Measurements from ENCODE around the gene RAPGEF3. TPM values are rescaled to one million over a fixed set of nuclear protein-coding genes. Genes with fewer than 3 reads are reported as not detected.
A peak's percentile ranks its signal among the peaks of the same experiment; 100 is the strongest.

Gene RAPGEF3, protein sequence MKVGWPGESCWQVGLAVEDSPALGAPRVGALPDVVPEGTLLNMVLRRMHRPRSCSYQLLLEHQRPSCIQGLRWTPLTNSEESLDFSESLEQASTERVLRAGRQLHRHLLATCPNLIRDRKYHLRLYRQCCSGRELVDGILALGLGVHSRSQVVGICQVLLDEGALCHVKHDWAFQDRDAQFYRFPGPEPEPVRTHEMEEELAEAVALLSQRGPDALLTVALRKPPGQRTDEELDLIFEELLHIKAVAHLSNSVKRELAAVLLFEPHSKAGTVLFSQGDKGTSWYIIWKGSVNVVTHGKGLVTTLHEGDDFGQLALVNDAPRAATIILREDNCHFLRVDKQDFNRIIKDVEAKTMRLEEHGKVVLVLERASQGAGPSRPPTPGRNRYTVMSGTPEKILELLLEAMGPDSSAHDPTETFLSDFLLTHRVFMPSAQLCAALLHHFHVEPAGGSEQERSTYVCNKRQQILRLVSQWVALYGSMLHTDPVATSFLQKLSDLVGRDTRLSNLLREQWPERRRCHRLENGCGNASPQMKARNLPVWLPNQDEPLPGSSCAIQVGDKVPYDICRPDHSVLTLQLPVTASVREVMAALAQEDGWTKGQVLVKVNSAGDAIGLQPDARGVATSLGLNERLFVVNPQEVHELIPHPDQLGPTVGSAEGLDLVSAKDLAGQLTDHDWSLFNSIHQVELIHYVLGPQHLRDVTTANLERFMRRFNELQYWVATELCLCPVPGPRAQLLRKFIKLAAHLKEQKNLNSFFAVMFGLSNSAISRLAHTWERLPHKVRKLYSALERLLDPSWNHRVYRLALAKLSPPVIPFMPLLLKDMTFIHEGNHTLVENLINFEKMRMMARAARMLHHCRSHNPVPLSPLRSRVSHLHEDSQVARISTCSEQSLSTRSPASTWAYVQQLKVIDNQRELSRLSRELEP
- total RNA-seq = 10 to 100 TPM; 19.0 to 94.0 (median 52.1) TPM

DNA sequence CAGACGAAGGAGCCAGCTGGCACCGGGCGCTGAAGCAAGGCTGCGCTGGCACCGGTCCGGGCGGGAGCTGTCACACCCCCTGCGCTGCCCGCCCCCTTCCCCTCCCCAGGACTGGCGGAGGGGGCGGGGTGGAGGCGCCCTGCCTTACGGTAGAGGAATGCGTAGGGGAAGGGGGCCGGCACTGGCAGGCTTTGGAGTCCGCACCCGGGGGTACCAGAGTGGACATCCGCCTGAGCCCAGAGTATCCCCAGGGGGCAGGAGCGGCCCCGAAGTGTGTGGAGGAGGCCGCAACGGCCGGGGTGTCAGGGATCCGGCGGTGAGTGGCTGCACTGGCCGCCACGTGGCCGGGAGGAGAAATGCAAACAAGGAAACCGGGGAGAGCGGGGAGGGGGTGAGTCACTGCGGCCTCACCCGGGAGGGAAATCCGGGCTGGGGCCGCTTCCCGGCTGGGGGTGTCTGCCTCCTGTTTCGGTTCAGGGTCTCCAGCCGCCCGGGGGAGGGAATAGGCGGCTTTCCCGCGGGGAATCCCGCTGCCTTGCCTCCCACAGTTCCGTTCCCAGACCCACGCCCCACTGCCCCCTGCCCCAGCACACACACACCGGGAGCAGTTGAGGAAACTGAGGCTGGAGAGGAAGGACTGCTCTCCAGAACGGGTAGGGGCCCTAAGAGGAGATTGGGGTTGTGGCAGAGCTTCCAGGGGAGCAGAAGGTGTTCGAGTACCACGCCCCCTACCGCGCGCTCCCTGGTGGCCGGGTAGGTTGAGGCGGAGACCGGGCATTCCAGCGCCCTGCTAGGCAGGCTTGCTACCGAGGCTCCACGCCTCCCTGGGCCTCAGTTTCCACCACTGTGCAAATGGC is at the start of gene RAPGEF3:
Gene RAPGEF3, minus strand, starts transcription at position 47 of the 857 bp plus-strand sequence. CDS start 324 bp downstream, outside the sequence.
- ATAC-seq (ENCODE audit: low FRiP score in 2 of 2) = peak; percentile 90 to 96
- Histone ChIP-seq H3K4me3 (peak within 1 kb of the TSS; percentile 38 to 73 (median 60)), H3K36me3 (no peaks in the 10 kb centered on the region), H3K27me3 (no peaks in the 10 kb centered on the region), H3K27ac (peak within 1 kb of the TSS; percentile 80 to 90 (median 86)), H3K4me1 (peaks cover 50 to 55% (median 51%) of the 10 kb centered on the region in 4 donors), H3K9me3 (no peaks in the 10 kb centered on the region)
- TF ChIP-seq POLR2AphosphoS5 (IDR thresholded peaks at IDR 0.05) = peak; percentile 66 to 78
- TF ChIP-seq POLR2A (IDR thresholded peaks at IDR 0.05) = peak in 2 of 4 donors; percentile 42 to 49
- TF ChIP-seq EP300 (IDR thresholded peaks at IDR 0.05) = peak in 2 of 4 donors; percentile 2 to 8
- TF ChIP-seq, protein P1, sequence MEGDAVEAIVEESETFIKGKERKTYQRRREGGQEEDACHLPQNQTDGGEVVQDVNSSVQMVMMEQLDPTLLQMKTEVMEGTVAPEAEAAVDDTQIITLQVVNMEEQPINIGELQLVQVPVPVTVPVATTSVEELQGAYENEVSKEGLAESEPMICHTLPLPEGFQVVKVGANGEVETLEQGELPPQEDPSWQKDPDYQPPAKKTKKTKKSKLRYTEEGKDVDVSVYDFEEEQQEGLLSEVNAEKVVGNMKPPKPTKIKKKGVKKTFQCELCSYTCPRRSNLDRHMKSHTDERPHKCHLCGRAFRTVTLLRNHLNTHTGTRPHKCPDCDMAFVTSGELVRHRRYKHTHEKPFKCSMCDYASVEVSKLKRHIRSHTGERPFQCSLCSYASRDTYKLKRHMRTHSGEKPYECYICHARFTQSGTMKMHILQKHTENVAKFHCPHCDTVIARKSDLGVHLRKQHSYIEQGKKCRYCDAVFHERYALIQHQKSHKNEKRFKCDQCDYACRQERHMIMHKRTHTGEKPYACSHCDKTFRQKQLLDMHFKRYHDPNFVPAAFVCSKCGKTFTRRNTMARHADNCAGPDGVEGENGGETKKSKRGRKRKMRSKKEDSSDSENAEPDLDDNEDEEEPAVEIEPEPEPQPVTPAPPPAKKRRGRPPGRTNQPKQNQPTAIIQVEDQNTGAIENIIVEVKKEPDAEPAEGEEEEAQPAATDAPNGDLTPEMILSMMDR (IDR thresholded peaks at IDR 0.05) = peak; percentile 21 to 83 (median 72)
- peak; percentile 94 to 95 for DNase-seq
- 0 to 6% methylated on average over 2 to 24 of the region's 57 CpGs for WGBS, 2 donors

DNA sequence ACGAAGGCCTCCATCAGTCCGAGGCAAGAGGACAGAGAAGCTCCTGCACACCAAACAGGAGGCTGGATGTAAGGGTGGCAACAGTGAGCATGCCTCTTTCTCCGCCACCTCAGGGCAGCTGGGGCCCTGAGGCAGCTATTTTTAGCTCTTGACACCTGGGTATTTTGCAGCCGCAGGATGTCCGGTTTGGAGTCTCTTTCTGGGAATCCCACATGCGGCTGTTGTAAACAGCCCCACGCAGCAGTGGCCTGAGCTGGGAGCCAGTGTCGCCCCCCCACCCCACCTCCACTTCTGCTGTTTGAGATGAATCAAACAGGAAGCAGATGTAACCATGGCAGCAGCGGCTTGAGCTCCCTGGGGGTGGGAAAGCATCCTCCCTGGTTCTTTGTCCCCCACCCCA is 49.4 kb upstream of the RAPGEF3 start:
- Histone ChIP-seq H3K4me3 (peak overlapping the region in 1 of 4 donors; percentile 11), H3K27me3 (no peaks in the 10 kb centered on the region), H3K4me1 (peaks cover 97 to 100% (median 98%) of the 10 kb centered on the region in 4 donors), H3K9me3 (no peaks in the 10 kb centered on the region), H3K36me3 (peaks cover 0 to 17% (median 0%) of the 10 kb centered on the region in 4 donors), H3K27ac (peak overlapping the region; percentile 86 to 99 (median 98))
- peak in 3 of 4 donors; percentile 46 to 68 (median 57) for TF ChIP-seq EP300 (IDR thresholded peaks at IDR 0.05)
- TF ChIP-seq POLR2AphosphoS5 (IDR thresholded peaks at IDR 0.05) = peak; percentile 73 to 75
- no peak for TF ChIP-seq POLR2A (IDR thresholded peaks at IDR 0.05)
- TF ChIP-seq, protein P1 (IDR thresholded peaks at IDR 0.05) = no peak
- peak; percentile 61 to 78 for DNase-seq
- WGBS, 2 donors = 8 to 15% methylated on average over 5 to 9 of the region's 9 CpGs
- ATAC-seq (ENCODE audit: low FRiP score in 2 of 2) = no peak

DNA sequence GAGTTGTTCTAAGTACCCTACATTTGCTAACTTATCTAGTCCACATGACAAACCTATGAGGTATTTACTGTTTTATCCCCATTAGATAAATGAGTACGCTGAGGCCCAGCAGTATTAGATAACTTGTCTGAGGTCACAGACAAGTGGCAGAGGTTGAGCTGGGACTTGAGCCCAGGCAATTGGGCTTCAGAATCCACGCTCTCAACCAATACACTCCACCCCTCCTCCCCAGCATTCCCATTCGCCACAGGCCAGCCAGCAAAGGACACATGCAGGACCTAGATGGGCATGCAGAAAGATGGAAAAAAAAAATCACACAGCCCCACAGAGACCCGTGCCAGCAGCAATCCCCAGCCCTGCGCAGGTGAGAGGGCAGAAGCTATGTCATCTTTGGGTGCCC is 48.7 kb upstream of the RAPGEF3 start:
- peak overlapping the region; percentile 86 to 99 (median 98) for H3K27ac ChIP-seq
- peaks cover 0 to 17% (median 0%) of the 10 kb centered on the region in 4 donors for H3K36me3 ChIP-seq
- H3K27me3 ChIP-seq = no peaks in the 10 kb centered on the region
- 48 to 56% methylated on average over 5 of the region's 5 CpGs for WGBS, 2 donors
- H3K4me3 ChIP-seq = no peak overlapping the region
- ATAC-seq (ENCODE audit: low FRiP score in 2 of 2) (peak in 1 of 2 donors; percentile 51), DNase-seq (no peak)
- TF ChIP-seq POLR2AphosphoS5 (IDR thresholded peaks at IDR 0.05) (no peak), EP300 (IDR thresholded peaks at IDR 0.05) (no peak), POLR2A (IDR thresholded peaks at IDR 0.05) (no peak)
- TF ChIP-seq, protein P1 (IDR thresholded peaks at IDR 0.05) = no peak
- peaks cover 100% of the 10 kb centered on the region in 4 donors for H3K4me1 ChIP-seq
- no peaks in the 10 kb centered on the region for H3K9me3 ChIP-seq

DNA sequence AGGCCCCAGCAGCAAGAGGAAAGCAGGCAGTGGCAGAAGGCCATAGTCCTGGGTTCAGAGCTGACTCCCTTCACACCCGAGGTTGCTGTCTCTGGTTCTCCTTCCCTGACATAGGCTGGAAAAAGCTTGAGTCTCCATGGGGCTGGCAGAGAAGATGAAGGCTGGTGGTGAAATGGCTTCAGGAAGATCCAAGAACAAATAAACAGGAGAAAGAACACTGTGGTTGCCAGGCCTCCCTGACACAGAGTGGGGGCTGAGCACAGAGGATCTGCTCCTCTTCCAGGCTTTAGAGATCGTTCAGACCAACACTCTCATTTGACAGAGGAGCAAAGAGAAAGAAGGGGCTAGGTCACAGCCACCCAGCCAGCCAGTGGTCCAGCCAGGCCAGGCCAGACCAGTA is 46.7 kb upstream of the RAPGEF3 start:
- TF ChIP-seq POLR2A (IDR thresholded peaks at IDR 0.05) (no peak), POLR2AphosphoS5 (IDR thresholded peaks at IDR 0.05) (no peak), EP300 (IDR thresholded peaks at IDR 0.05) (no peak)
- TF ChIP-seq, protein P1 (IDR thresholded peaks at IDR 0.05) = no peak
- Histone ChIP-seq H3K4me1 (peaks cover 100% of the 10 kb centered on the region in 4 donors), H3K36me3 (peaks cover 0 to 21% (median 0%) of the 10 kb centered on the region in 4 donors), H3K9me3 (no peaks in the 10 kb centered on the region), H3K27me3 (no peaks in the 10 kb centered on the region), H3K4me3 (no peak overlapping the region), H3K27ac (peak overlapping the region; percentile 14 to 99 (median 92))
- DNase-seq (no peak), ATAC-seq (ENCODE audit: low FRiP score in 2 of 2) (no peak)
- 27 to 30% methylated on average over 2 of the region's 2 CpGs for WGBS, 2 donors

Data from upper lobe of left lung (tissue), 6 donors.